Measurements from ENCODE around the gene CCM2.

Gene CCM2

GRCh38 chr7:45071528-45071927 is 71.5 kb downstream of the CCM2 start:
- DNase-seq, result no peak

GRCh38 chr7:45072131-45073030 is 72.4 kb downstream of the CCM2 start:
- no peak for DNase-seq

- DNase-seq, result no peak
These were observed 73.2 kb downstream of the CCM2 start for GRCh38 chr7:45073031-45073785.

- DNase-seq, result no peak
These were observed 74.0 kb downstream of the CCM2 start for GRCh38 chr7:45073786-45074527.

GRCh38 chr7:45074528-45075354 is 74.7 kb downstream of the CCM2 start:
- DNase-seq, result no peak

GRCh38 chr7:45075355-45075644 is 75.3 kb downstream of the CCM2 start:
- no peak for DNase-seq

- DNase-seq, result no peak
These were observed 76.1 kb downstream of the CCM2 start for GRCh38 chr7:45075871-45076796.

GRCh38 chr7:45076946-45077345 is 76.9 kb downstream of the CCM2 start:
- no peak for DNase-seq

- DNase-seq, result no peak
These were observed 77.6 kb downstream of the CCM2 start for GRCh38 chr7:45077579-45077978.

GRCh38 chr7:45078125-45078681 is 78.2 kb downstream of the CCM2 start:
- DNase-seq, result no peak

- no peak for DNase-seq
These were observed 80.4 kb downstream of the CCM2 start for GRCh38 chr7:45080265-45080957.

GRCh38 chr7:45080958-45081669 is 81.1 kb downstream of the CCM2 start:
- DNase-seq, result no peak

GRCh38 chr7:45081670-45081974 is 81.6 kb downstream of the CCM2 start:
- no peak for DNase-seq

- DNase-seq, result no peak
These were observed 82.2 kb downstream of the CCM2 start for GRCh38 chr7:45082031-45082830.

GRCh38 chr7:45082831-45083331 is 82.9 kb downstream of the CCM2 start:
- DNase-seq, result no peak

- DNase-seq, result no peak
These were observed 84.3 kb downstream of the CCM2 start for GRCh38 chr7:45084336-45084735.

GRCh38 chr7:45084901-45085618 is 85.1 kb downstream of the CCM2 start:
- no peak for DNase-seq

- no peak for DNase-seq
These were observed 85.7 kb downstream of the CCM2 start for GRCh38 chr7:45085619-45086200.

All from activated CD4-positive, alpha-beta T cell treated with anti-CD3 and anti-CD28 coated beads, Interleukin-10, Interleukin-2, amounts not matched to agents 100 ng/mL and 50 ng/mL, durations not matched to agents 16 hours and 8 hours (primary cell).